Measurements from ENCODE around the gene NR4A2.
A peak's percentile ranks its signal among the peaks of the same experiment; 100 is the strongest.
"Not testable (repeated sequence)": the region's sequence is repeated elsewhere in the genome, so short reads cannot be mapped to it uniquely, and the experiment has no call there.

NR4A2 gene

GRCh38 chr2:156320486-156321098 lies 11.9 kb downstream of the NR4A2 start:
- DNase-seq = peak; percentile 70

- DNase-seq = peak; percentile 64
These were observed 12.6 kb downstream of the NR4A2 start for GRCh38 chr2:156319811-156320485.

GRCh38 chr2:156317631-156318030 lies 14.9 kb downstream of the NR4A2 start:
- no peak for DNase-seq

- no peak for DNase-seq
These were observed 20.5 kb downstream of the NR4A2 start for GRCh38 chr2:156311976-156312375.

GRCh38 chr2:156310773-156311172 lies 21.7 kb downstream of the NR4A2 start:
- DNase-seq = no peak

GRCh38 chr2:156309917-156310316 lies 22.6 kb downstream of the NR4A2 start:
- no peak for DNase-seq

GRCh38 chr2:156309167-156309566 lies 23.4 kb downstream of the NR4A2 start:
- no peak for DNase-seq

- DNase-seq = no peak
These were observed 25.7 kb downstream of the NR4A2 start for GRCh38 chr2:156306821-156307220.

- no peak for DNase-seq
These were observed 27.4 kb downstream of the NR4A2 start for GRCh38 chr2:156305121-156305520.

- no peak for DNase-seq
These were observed 32.2 kb downstream of the NR4A2 start for GRCh38 chr2:156300337-156300736.

- DNase-seq = no peak
These were observed 37.5 kb downstream of the NR4A2 start for GRCh38 chr2:156294945-156295580.

GRCh38 chr2:156293382-156293781 lies 39.1 kb downstream of the NR4A2 start:
- not testable (repeated sequence) for DNase-seq

GRCh38 chr2:156279446-156280150 lies 52.9 kb downstream of the NR4A2 start:
- no peak for DNase-seq
